ENCODE measurements around the gene NINJ2. TPM values are rescaled to one million over a fixed set of nuclear protein-coding genes. Genes with fewer than 3 reads are reported as not detected.

Gene NINJ2
- total RNA-seq, 2 experiments from 2014 or later = 1.1 to 3.4 TPM

GRCh38 chr12:526089-526488 is 137.2 kb downstream of the NINJ2 start:
- Mint-ChIP-seq H3K4me1 (ENCODE audit: low read depth) (no peaks in the 10 kb centered on the region), H3K27ac (no peak overlapping the region), H3K27me3 (no peaks in the 10 kb centered on the region), H3K36me3 (ENCODE audit: low read depth) (no peaks in the 10 kb centered on the region), H3K4me3 (no peak overlapping the region), H3K9me3 (no peaks in the 10 kb centered on the region)
- no peak for TF ChIP-seq CTCF (IDR thresholded peaks at IDR 0.05)
- Histone ChIP-seq H3K4me3 (ENCODE audit: low read length) (no peak overlapping the region), H3K27me3 (ENCODE audit: control insufficient read depth in 1 of 2, insufficient read depth in 2 of 2, low read length in 2 of 2) (no peaks in the 10 kb centered on the region), H3K4me1 (ENCODE audit: insufficient read depth, low read length) (no peaks in the 10 kb centered on the region), H3K27ac (ENCODE audit: low read depth in 1 of 2, low read length in 2 of 2) (no peak overlapping the region), H3K9me3 (ENCODE audit: control insufficient read depth in 1 of 2, insufficient read depth in 1 of 2, low read length in 2 of 2) (peaks cover 0 to 15% of the 10 kb centered on the region in 2 experiments), H3K36me3 (ENCODE audit: insufficient read depth, low read length) (no peaks in the 10 kb centered on the region)
- POLR2A ChIA-PET = no interaction called here
- ATAC-seq (ENCODE audit: poor library complexity) = no peak
- CTCF ChIA-PET = no interaction called here
- no peak for DNase-seq
- intact Hi-C loops (cut with DNase I, micrococcal nuclease) = no loop called here

DNA sequence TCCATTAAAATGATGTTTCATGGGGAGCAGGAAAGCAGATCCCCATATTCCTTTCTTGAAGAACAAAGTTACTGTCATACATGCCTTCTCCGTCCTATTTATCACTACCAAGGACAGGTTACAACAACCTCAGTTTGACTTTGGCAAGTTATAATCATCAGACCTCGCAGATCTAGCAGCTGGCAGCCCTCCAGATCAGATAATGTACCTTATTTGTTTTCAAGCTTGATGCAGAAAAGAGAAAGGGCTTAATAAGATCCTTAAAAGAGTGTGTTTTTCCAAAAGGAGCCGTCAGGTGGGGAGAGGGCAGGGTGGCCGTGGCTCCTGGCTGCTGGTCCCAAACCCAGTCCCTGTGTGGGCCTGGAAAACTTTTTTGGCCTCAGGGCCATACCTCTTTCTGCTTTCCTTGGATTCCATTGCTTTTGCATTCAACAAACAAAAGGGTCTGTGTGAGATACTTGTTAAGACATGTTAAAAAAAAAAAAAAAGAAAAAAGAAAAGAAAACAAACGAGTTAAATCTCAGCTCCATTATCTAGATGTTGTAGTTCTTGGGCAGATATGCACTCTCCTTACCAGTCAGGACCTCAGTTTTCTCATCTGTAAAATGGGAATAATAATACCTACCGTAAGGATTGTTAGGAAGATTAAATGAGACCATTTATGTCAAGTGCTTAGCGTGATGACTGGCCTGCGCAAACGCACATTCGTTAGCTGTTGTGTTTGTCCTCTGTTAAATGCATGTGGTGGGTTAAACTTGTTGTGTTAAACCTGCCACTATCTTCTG is 138.9 kb downstream of the NINJ2 start:
- Mint-ChIP-seq H3K27ac (no peak overlapping the region), H3K4me3 (no peak overlapping the region), H3K9me3 (no peaks in the 10 kb centered on the region), H3K4me1 (ENCODE audit: low read depth) (no peaks in the 10 kb centered on the region), H3K36me3 (ENCODE audit: low read depth) (no peaks in the 10 kb centered on the region), H3K27me3 (peaks cover 7% of the 10 kb centered on the region)
- Histone ChIP-seq H3K4me1 (ENCODE audit: insufficient read depth, low read length) (no peaks in the 10 kb centered on the region), H3K27me3 (ENCODE audit: control insufficient read depth in 1 of 2, insufficient read depth in 2 of 2, low read length in 2 of 2) (peaks cover 0 to 4% of the 10 kb centered on the region in 2 experiments), H3K4me3 (ENCODE audit: low read length) (no peak overlapping the region), H3K36me3 (ENCODE audit: insufficient read depth, low read length) (no peaks in the 10 kb centered on the region), H3K9me3 (ENCODE audit: control insufficient read depth in 1 of 2, insufficient read depth in 1 of 2, low read length in 2 of 2) (peaks cover 0 to 10% of the 10 kb centered on the region in 2 experiments), H3K27ac (ENCODE audit: low read depth in 1 of 2, low read length in 2 of 2) (no peak overlapping the region)
- ATAC-seq (ENCODE audit: poor library complexity) (no peak), DNase-seq (no peak)
- POLR2A ChIA-PET = no interaction called here
- CTCF ChIA-PET = no interaction called here
- intact Hi-C loops (cut with DNase I, micrococcal nuclease) = loop anchor here in 1 of 2 experiments (5.0 kb wide), 1 partner anchor 47 kb away; no protein-coding TSS in a partner anchor
- no peak for TF ChIP-seq CTCF (IDR thresholded peaks at IDR 0.05)

DNA sequence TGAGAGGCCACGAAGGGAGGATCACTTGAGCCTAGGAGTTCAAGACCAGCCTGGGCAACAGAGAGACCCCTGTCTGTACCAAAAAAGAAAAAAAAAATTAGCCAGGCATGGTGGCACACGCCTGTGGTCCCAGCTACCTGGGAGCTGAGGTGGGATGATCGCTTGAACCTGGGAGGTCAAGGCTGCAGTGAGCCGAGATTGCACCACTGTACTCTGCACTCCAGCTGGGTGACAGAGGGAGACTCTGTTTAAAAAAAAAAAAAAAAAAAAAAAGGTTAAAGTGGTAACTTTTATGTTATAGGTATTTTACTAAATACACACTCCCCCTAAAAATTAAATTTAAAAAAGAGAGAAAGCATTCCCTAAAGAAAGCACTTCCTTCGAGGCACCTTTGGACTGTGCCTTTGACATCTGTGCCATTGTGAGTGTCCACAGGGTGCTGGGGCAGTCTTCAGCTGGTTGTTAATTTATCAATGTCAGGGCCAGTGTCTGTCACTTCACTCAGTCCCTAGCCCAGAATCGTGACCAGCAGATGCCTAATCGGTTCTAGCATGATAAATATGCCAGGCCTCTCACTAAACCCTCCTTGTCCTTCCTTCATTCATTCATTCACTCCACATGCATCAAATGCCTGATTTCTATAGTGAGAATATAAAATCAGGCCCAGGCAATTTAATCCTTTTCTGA is 140.4 kb downstream of the NINJ2 start:
- ATAC-seq (ENCODE audit: poor library complexity) = no peak
- DNase-seq = no peak
- Histone ChIP-seq H3K27me3 (ENCODE audit: control insufficient read depth in 1 of 2, insufficient read depth in 2 of 2, low read length in 2 of 2) (peaks cover 0 to 4% of the 10 kb centered on the region in 2 experiments), H3K4me3 (ENCODE audit: low read length) (no peak overlapping the region), H3K4me1 (ENCODE audit: insufficient read depth, low read length) (no peaks in the 10 kb centered on the region), H3K27ac (ENCODE audit: low read depth in 1 of 2, low read length in 2 of 2) (no peak overlapping the region), H3K9me3 (ENCODE audit: control insufficient read depth in 1 of 2, insufficient read depth in 1 of 2, low read length in 2 of 2) (no peaks in the 10 kb centered on the region), H3K36me3 (ENCODE audit: insufficient read depth, low read length) (no peaks in the 10 kb centered on the region)
- Mint-ChIP-seq H3K9me3 (no peaks in the 10 kb centered on the region), H3K4me3 (no peak overlapping the region), H3K27me3 (peaks cover 7% of the 10 kb centered on the region), H3K27ac (no peak overlapping the region), H3K4me1 (ENCODE audit: low read depth) (no peaks in the 10 kb centered on the region), H3K36me3 (ENCODE audit: low read depth) (no peaks in the 10 kb centered on the region)
- POLR2A ChIA-PET = no interaction called here
- CTCF ChIA-PET = no interaction called here
- intact Hi-C loops (cut with DNase I, micrococcal nuclease) = loop anchor here in 1 of 2 experiments (5.0 kb wide), 1 partner anchor 46 kb away; no protein-coding TSS in a partner anchor
- TF ChIP-seq CTCF (IDR thresholded peaks at IDR 0.05) = no peak

All from CD4-positive, alpha-beta T cell (primary cell).